Neural cell (in vitro differentiated cells): ENCODE measurements around the gene RFTN1. TPM values are rescaled to one million over a fixed set of nuclear protein-coding genes. Genes with fewer than 3 reads are reported as not detected.

Experiments used
- H2AFZ ChIP-seq: fragments of 200-600, 300-800 bp; sonication (generic), shearing (Covaris generic); 2 replicates; pipeline ENCODE4 v1.6.0; 2014; ENCODE audit warnings: low read depth, mild to moderate bottlenecking, antibody characterized with exemption, low read length, moderate library complexity
- H3F3A ChIP-seq: fragments of 200-600 bp; shearing (Covaris generic); 2 replicates; pipeline ENCODE4 v1.6.1; 2016; ENCODE audit warnings: mild to moderate bottlenecking, moderate library complexity, mixed read lengths, antibody characterized with exemption, low read length; ENCODE audit not compliant: insufficient read depth, poor library complexity, severe bottlenecking
- H3K27ac ChIP-seq: fragments of 200-600, 300-800 bp; sonication (generic), shearing (Covaris generic); 2 replicates; pipeline ENCODE4 v1.5.1; 2014; ENCODE audit warnings: mild to moderate bottlenecking, low read length, moderate library complexity
- H3K27me3 ChIP-seq: fragments of 300-800, 200-600 bp; sonication (generic), shearing (Covaris generic); 2 replicates; pipeline ENCODE4 v1.6.0; 2014; ENCODE audit warnings: mild to moderate bottlenecking, low read depth, low read length, moderate library complexity; ENCODE audit not compliant: insufficient read depth
- H3K36me3 ChIP-seq: fragments of 300-800, 200-600 bp; sonication (generic), shearing (Covaris generic); 2 replicates; pipeline ENCODE4 v1.5.1; 2014; ENCODE audit warnings: mild to moderate bottlenecking, antibody characterized with exemption, low read length, moderate library complexity; ENCODE audit not compliant: insufficient read depth
- H3K4me2 ChIP-seq: fragments of 300-800, 200-600 bp; sonication (generic), shearing (Covaris generic); 2 replicates; pipeline ENCODE4 v1.6.0; 2014; ENCODE audit warnings: mild to moderate bottlenecking, low read length
- H3K4me3 ChIP-seq: fragments of 300-800, 200-600 bp; sonication (generic), shearing (Covaris generic); 2 replicates; pipeline ENCODE4 v1.5.1; 2014; ENCODE audit warnings: mild to moderate bottlenecking, low read length, moderate library complexity
- H3K79me2 ChIP-seq: fragments of 200-600 bp; shearing (Covaris generic); replicated peaks from 2 replicates; pipeline ENCODE4 v1.6.0; 2014; ENCODE audit warnings: mild to moderate bottlenecking, low read length, moderate library complexity; ENCODE audit not compliant: insufficient read depth
- H3K9ac ChIP-seq: fragments of 300-800, 200-600 bp; sonication (generic), shearing (Covaris generic); 2 replicates; pipeline ENCODE4 v1.6.1; 2016; ENCODE audit warnings: mild to moderate bottlenecking, low read length, mixed read lengths
- H3K9me2 ChIP-seq: fragments of 200-600 bp; shearing (Covaris generic); 2 replicates; pipeline ENCODE4 v1.6.1; 2016; ENCODE audit warnings: mild to moderate bottlenecking, low read length, mixed read lengths; ENCODE audit not compliant: insufficient read depth
- H3K9me3 ChIP-seq: fragments of 200-600, 300-800 bp; sonication (generic), shearing (Covaris generic); 2 replicates; pipeline ENCODE4 v1.6.1; 2016; ENCODE audit warnings: mild to moderate bottlenecking, mixed run types, low read length, moderate library complexity, mixed read lengths
- H4K20me1 ChIP-seq: fragments of 200-600 bp; shearing (Covaris generic); 2 replicates; pipeline ENCODE4 v1.6.1; 2016; ENCODE audit warnings: mild to moderate bottlenecking, mixed run types; ENCODE audit not compliant: insufficient read depth
- CTCF ChIP-seq: fragments of 450-650 bp; IDR thresholded peaks from 2 replicates; pipeline ENCODE4 v1.5.1; 2014; ENCODE audit warnings: antibody characterized with exemption, mild to moderate bottlenecking, moderate library complexity; ENCODE audit not compliant: poor library complexity, severe bottlenecking
- EP300 ChIP-seq: fragments of 450-650 bp; conservative IDR thresholded peaks from 2 replicates; pipeline ENCODE4 v1.6.1; 2014; ENCODE audit warnings: antibody characterized with exemption, mild to moderate bottlenecking, moderate library complexity; ENCODE audit not compliant: poor library complexity, severe bottlenecking
- EZH2 ChIP-seq: fragments of 200-600, 300-800 bp; shearing (Covaris generic), sonication (generic); IDR thresholded peaks from 2 replicates; pipeline ENCODE4 v1.6.1; 2014; ENCODE audit warnings: antibody characterized with exemption, low read length, borderline replicate concordance, mild to moderate bottlenecking; ENCODE audit not compliant: insufficient read depth, poor library complexity, severe bottlenecking
- MXI1 ChIP-seq: fragments of 450-650 bp; conservative IDR thresholded peaks from 2 replicates; pipeline ENCODE4 v1.6.1; 2014; ENCODE audit warnings: antibody characterized with exemption, mild to moderate bottlenecking; ENCODE audit not compliant: poor library complexity, severe bottlenecking
- POLR2AphosphoS5 ChIP-seq: IDR thresholded peaks from 2 replicates; pipeline ENCODE4 v1.6.1; 2012
- RAD21 ChIP-seq: fragments of 450-650 bp; conservative IDR thresholded peaks from 2 replicates; pipeline ENCODE4 v1.6.1; 2014; ENCODE audit warnings: antibody characterized with exemption, mild to moderate bottlenecking, moderate library complexity
- SMC3 ChIP-seq: fragments of 450-650 bp; conservative IDR thresholded peaks from 2 replicates; pipeline ENCODE4 v1.6.1; 2014; ENCODE audit warnings: antibody characterized with exemption, mild to moderate bottlenecking, moderate library complexity; ENCODE audit not compliant: poor library complexity
- TAF1 ChIP-seq: IDR thresholded peaks from 2 replicates; pipeline ENCODE4 v1.6.1; 2012; ENCODE audit warnings: low read depth
- polyA plus RNA-seq: library from polyadenylated mRNA; depleted of rRNA; stranded (reverse); fragments of >200 nt; gene quantifications from 2 replicates; pipeline ENCODE4 v1.2.3, GENCODE V29; 2014
- TF ChIP-seq, protein P1 (sequence below): IDR thresholded peaks from 2 replicates; pipeline ENCODE4 v1.6.1; 2012; ENCODE audit warnings: borderline replicate concordance

RFTN1 gene
- polyA plus RNA-seq, 1 donor from 2014 or later: 36.8 TPM

DNA sequence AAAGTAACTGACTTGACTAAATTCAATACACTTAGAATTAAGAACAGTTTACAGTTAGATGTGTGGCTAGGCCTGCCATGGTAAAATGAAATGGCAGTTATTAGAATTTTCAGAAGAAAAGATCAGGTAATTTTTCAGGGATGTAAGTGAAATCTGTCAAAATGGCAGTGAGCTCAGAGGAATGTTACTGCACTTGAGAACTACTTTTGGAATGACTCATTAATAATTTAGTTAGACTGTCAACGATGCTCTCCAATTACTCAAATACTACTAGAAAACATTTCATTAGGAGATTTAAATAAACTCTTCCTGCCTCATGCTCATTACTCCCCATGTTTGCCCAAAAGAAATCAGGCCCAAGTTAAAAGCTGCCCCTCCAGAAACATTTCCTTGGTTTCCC, 84.4 kb downstream of the RFTN1 start:
- Histone ChIP-seq H3K9me3 (no peaks in the 10 kb centered on the region), H3K36me3 (no peaks in the 10 kb centered on the region), H3F3A (no peaks in the 10 kb centered on the region), H3K4me2 (no peak overlapping the region), H3K4me3 (no peak overlapping the region), H3K9ac (no peak overlapping the region), H3K27me3 (no peaks in the 10 kb centered on the region), H2AFZ (no peak overlapping the region), H4K20me1 (no peaks in the 10 kb centered on the region), H3K79me2 (no peaks in the 10 kb centered on the region), H3K27ac (no peak overlapping the region), H3K9me2 (no peaks in the 10 kb centered on the region)
- no peak for TF ChIP-seq POLR2AphosphoS5
- TF ChIP-seq, protein P1, sequence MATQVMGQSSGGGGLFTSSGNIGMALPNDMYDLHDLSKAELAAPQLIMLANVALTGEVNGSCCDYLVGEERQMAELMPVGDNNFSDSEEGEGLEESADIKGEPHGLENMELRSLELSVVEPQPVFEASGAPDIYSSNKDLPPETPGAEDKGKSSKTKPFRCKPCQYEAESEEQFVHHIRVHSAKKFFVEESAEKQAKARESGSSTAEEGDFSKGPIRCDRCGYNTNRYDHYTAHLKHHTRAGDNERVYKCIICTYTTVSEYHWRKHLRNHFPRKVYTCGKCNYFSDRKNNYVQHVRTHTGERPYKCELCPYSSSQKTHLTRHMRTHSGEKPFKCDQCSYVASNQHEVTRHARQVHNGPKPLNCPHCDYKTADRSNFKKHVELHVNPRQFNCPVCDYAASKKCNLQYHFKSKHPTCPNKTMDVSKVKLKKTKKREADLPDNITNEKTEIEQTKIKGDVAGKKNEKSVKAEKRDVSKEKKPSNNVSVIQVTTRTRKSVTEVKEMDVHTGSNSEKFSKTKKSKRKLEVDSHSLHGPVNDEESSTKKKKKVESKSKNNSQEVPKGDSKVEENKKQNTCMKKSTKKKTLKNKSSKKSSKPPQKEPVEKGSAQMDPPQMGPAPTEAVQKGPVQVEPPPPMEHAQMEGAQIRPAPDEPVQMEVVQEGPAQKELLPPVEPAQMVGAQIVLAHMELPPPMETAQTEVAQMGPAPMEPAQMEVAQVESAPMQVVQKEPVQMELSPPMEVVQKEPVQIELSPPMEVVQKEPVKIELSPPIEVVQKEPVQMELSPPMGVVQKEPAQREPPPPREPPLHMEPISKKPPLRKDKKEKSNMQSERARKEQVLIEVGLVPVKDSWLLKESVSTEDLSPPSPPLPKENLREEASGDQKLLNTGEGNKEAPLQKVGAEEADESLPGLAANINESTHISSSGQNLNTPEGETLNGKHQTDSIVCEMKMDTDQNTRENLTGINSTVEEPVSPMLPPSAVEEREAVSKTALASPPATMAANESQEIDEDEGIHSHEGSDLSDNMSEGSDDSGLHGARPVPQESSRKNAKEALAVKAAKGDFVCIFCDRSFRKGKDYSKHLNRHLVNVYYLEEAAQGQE: no peak
- no peak for TF ChIP-seq EZH2
- TF ChIP-seq CTCF: no peak
- TF ChIP-seq MXI1: no peak
- TF ChIP-seq TAF1: no peak
- no peak for TF ChIP-seq EP300
- TF ChIP-seq SMC3: no peak
- no peak for TF ChIP-seq RAD21

DNA sequence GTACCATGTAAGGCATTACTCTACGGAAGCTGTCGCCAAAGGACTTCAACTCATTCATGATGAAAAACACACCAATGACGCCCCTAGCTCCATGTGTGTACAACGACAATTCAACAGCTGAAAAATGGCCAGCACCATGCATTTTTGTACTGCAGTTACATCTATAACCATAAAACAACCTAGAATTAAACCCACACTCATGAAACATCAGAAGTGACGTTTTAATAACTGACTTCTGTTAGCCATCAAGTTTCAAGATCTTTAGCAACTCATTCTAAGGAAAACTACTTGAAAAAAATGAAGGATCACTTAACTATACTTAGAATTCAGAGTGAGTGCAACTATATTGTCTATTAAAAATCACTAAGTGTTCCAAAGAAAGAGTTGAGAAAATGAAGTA, 84.9 kb downstream of the RFTN1 start:
- Histone ChIP-seq H2AFZ (no peak overlapping the region), H3K9ac (no peak overlapping the region), H3K4me2 (no peak overlapping the region), H3K27ac (no peak overlapping the region), H3F3A (no peaks in the 10 kb centered on the region), H3K27me3 (no peaks in the 10 kb centered on the region), H3K79me2 (no peaks in the 10 kb centered on the region), H4K20me1 (no peaks in the 10 kb centered on the region), H3K36me3 (no peaks in the 10 kb centered on the region), H3K4me3 (no peak overlapping the region), H3K9me3 (no peaks in the 10 kb centered on the region), H3K9me2 (no peaks in the 10 kb centered on the region)
- TF ChIP-seq EP300 (no peak), TAF1 (no peak), POLR2AphosphoS5 (no peak), RAD21 (no peak)
- TF ChIP-seq, protein P1: no peak
